Nephron (organoid): ENCODE results near the gene CCDC122.
A peak's percentile ranks its signal among the peaks of the same experiment; 100 is the strongest.

Experiments
- H3K27ac Mint-ChIP-seq, 3 experiments: 2 replicates each; pipeline ENCODE4 v1.8.0; 2020; ENCODE audit warnings: mixed read lengths in 3 of 3, mild to moderate bottlenecking in 2 of 3, moderate library complexity in 1 of 3
- H3K27me3 Mint-ChIP-seq: 2 replicates; pipeline ENCODE4 v1.8.0; 2021; ENCODE audit warnings: low read depth, mild to moderate bottlenecking, moderate library complexity, mixed read lengths
- H3K36me3 Mint-ChIP-seq: 2 replicates; pipeline ENCODE4 v1.8.0; 2020; ENCODE audit warnings: low read depth, mixed read lengths
- H3K4me1 Mint-ChIP-seq: 2 replicates; pipeline ENCODE4 v1.8.0; 2020; ENCODE audit warnings: mixed read lengths
- H3K4me3 Mint-ChIP-seq, 3 experiments: 2 replicates each; pipeline ENCODE4 v1.8.0; 2020; ENCODE audit warnings: mild to moderate bottlenecking in 3 of 3, mixed read lengths in 3 of 3, moderate library complexity in 2 of 3
- H3K9me3 Mint-ChIP-seq: 2 replicates; pipeline ENCODE4 v1.8.0; 2020; ENCODE audit warnings: mixed read lengths
- CTCF ChIP-seq, 3 experiments: fragments of 200-600 bp; sonication (generic); IDR thresholded peaks; one replicate each; pipeline ENCODE4 v1.5.0; 2021; ENCODE audit warnings: antibody characterized with exemption in 3 of 3; ENCODE audit not compliant: unreplicated experiment in 3 of 3

Gene CCDC122

GRCh38 chr13:43905435-43906031 is 26.0 kb upstream of the CCDC122 start:
- no peaks in the 10 kb centered on the region for H3K9me3 Mint-ChIP-seq
- H3K4me3 Mint-ChIP-seq: no peak overlapping the region
- H3K27me3 Mint-ChIP-seq: peaks cover 4% of the 10 kb centered on the region
- H3K36me3 Mint-ChIP-seq: no peaks in the 10 kb centered on the region
- peak; percentile 76 to 84 (median 78) for TF ChIP-seq CTCF (IDR thresholded peaks at IDR 0.05; ENCODE audit: unreplicated experiment in 3 of 3)
- peak overlapping the region in 1 of 3 experiments; percentile 21 for H3K27ac Mint-ChIP-seq
- H3K4me1 Mint-ChIP-seq: peaks cover 12% of the 10 kb centered on the region

DNA sequence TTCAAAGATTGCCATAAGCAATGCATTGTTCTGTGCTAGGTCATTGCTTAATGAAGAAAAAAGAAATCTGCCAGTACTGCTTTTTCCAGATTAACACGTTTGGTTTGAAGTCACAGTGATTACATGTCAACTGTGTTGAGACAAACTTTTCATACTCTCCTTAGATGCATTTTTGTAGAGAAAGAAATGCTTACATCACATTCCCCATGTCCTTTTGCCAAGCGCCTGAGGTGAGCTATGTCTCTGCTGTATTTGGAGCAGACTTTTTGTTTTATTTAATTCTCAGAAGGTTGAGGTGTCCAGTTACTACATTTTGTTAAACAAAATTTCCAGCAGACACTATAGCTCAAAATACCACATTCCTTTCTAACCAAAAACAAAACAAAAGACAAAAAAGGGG is 16.4 kb upstream of the CCDC122 start:
- Mint-ChIP-seq H3K4me1 (no peaks in the 10 kb centered on the region), H3K27ac (no peak overlapping the region), H3K27me3 (no peaks in the 10 kb centered on the region), H3K36me3 (no peaks in the 10 kb centered on the region), H3K4me3 (no peak overlapping the region), H3K9me3 (no peaks in the 10 kb centered on the region)
- TF ChIP-seq CTCF (IDR thresholded peaks at IDR 0.05; ENCODE audit: unreplicated experiment in 3 of 3): no peak

GRCh38 chr13:43894438-43894837 is 14.9 kb upstream of the CCDC122 start:
- Mint-ChIP-seq H3K27me3 (no peaks in the 10 kb centered on the region), H3K27ac (no peak overlapping the region), H3K4me3 (no peak overlapping the region), H3K36me3 (no peaks in the 10 kb centered on the region), H3K4me1 (no peaks in the 10 kb centered on the region), H3K9me3 (no peaks in the 10 kb centered on the region)
- peak in 2 of 3 experiments; percentile 9 to 15 for TF ChIP-seq CTCF (IDR thresholded peaks at IDR 0.05; ENCODE audit: unreplicated experiment in 3 of 3)

DNA sequence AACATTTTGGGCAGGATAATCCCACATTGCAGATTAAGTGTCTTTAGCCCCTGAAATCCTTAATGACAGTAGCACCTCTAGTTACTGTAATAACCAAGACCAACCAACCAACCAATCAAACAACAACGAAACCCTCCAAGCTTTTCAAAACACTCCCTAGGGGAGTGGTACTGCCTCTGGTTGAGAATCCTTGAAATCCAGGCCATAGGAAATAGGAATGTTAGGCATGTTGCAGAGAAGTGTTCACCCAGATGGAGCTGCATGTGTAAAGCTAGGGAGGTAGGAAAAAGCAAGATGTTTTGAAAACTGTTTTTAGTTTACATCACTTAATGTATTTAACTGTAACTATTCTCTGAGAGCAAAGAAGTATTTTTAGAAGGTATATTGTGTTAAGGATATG is 4.7 kb upstream of the CCDC122 start:
- Mint-ChIP-seq H3K9me3 (no peaks in the 10 kb centered on the region), H3K4me1 (no peaks in the 10 kb centered on the region), H3K36me3 (no peaks in the 10 kb centered on the region), H3K4me3 (no peak overlapping the region), H3K27me3 (peaks cover 20% of the 10 kb centered on the region), H3K27ac (no peak overlapping the region)
- TF ChIP-seq CTCF (IDR thresholded peaks at IDR 0.05; ENCODE audit: unreplicated experiment in 3 of 3): no peak

GRCh38 chr13:43883631-43884030 is 4.1 kb upstream of the CCDC122 start:
- no peaks in the 10 kb centered on the region for H3K36me3 Mint-ChIP-seq
- H3K4me1 Mint-ChIP-seq: peaks cover 2% of the 10 kb centered on the region
- H3K9me3 Mint-ChIP-seq: no peaks in the 10 kb centered on the region
- no peak for TF ChIP-seq CTCF (IDR thresholded peaks at IDR 0.05; ENCODE audit: unreplicated experiment in 3 of 3)
- H3K27me3 Mint-ChIP-seq: peaks cover 20% of the 10 kb centered on the region
- no peak overlapping the region for H3K4me3 Mint-ChIP-seq
- no peak overlapping the region for H3K27ac Mint-ChIP-seq

DNA sequence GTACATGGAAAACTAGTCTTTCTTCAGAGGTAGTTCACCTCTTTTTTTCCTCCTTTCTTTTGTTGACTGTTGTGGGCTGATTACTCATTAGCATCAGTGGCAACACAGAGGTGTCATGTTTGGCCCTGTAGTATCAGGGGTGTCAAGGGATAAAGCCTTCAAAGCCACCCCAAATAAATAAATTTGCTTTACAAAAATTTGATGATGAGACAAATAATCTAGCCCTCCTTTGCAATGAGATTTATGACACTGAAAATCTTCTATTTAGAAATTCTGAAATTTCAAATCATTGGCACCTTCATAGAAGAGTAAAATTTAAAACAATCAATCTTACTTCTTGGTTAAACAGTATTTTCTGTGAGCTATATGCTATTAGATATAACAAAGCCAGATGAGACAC is 2.0 kb upstream of the CCDC122 start:
- Mint-ChIP-seq H3K4me3 (peak overlapping the region; percentile 7 to 60 (median 42)), H3K27me3 (peaks cover 25% of the 10 kb centered on the region), H3K4me1 (peaks cover 15% of the 10 kb centered on the region), H3K36me3 (no peaks in the 10 kb centered on the region), H3K27ac (no peak overlapping the region), H3K9me3 (no peaks in the 10 kb centered on the region)
- TF ChIP-seq CTCF (IDR thresholded peaks at IDR 0.05; ENCODE audit: unreplicated experiment in 3 of 3): no peak
